ENCODE data around the gene SUSD2.

- TF ChIP-seq, protein P1, sequence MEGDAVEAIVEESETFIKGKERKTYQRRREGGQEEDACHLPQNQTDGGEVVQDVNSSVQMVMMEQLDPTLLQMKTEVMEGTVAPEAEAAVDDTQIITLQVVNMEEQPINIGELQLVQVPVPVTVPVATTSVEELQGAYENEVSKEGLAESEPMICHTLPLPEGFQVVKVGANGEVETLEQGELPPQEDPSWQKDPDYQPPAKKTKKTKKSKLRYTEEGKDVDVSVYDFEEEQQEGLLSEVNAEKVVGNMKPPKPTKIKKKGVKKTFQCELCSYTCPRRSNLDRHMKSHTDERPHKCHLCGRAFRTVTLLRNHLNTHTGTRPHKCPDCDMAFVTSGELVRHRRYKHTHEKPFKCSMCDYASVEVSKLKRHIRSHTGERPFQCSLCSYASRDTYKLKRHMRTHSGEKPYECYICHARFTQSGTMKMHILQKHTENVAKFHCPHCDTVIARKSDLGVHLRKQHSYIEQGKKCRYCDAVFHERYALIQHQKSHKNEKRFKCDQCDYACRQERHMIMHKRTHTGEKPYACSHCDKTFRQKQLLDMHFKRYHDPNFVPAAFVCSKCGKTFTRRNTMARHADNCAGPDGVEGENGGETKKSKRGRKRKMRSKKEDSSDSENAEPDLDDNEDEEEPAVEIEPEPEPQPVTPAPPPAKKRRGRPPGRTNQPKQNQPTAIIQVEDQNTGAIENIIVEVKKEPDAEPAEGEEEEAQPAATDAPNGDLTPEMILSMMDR (IDR thresholded peaks at IDR 0.05): no peak
- TF ChIP-seq POLR2A (IDR thresholded peaks at IDR 0.05) (no peak), POLR2AphosphoS5 (IDR thresholded peaks at IDR 0.05) (no peak), EP300 (IDR thresholded peaks at IDR 0.05) (no peak)
Observed at GRCh38 chr22:24137595-24137994, 43.7 kb upstream of the SUSD2 start.

Data from suprapubic skin (tissue), 4 donors.